ENCODE measurements around the gene RASSF3. TPM values are rescaled to one million over a fixed set of nuclear protein-coding genes. Genes with fewer than 3 reads are reported as not detected.

Gene RASSF3
- total and polyA plus RNA-seq, 2 donors from 2014 or later = 8.2 to 35.6 TPM

GRCh38 chr12:64699504-64700115 lies 89.3 kb downstream of the RASSF3 start:
- Histone ChIP-seq H3K27ac (ENCODE audit: low read depth in 2 of 2, low read length in 2 of 2) (no peak overlapping the region), H3K4me3 (ENCODE audit: low read length in 3 of 3) (no peak overlapping the region), H3K27me3 (ENCODE audit: control insufficient read depth, insufficient read depth, low read length) (no peaks in the 10 kb centered on the region), H3K9me3 (ENCODE audit: control insufficient read depth in 2 of 3, insufficient read depth in 1 of 3, low read length in 3 of 3) (no peaks in the 10 kb centered on the region), H3K4me1 (ENCODE audit: control insufficient read depth in 2 of 3, insufficient read depth in 2 of 3, low read depth in 1 of 3, low read length in 3 of 3) (no peaks in the 10 kb centered on the region), H3K36me3 (ENCODE audit: control insufficient read depth in 2 of 3, insufficient read depth in 3 of 3, low read length in 3 of 3) (no peaks in the 10 kb centered on the region), H3K9ac (ENCODE audit: low read length in 3 of 3) (no peak overlapping the region)
- TF ChIP-seq, protein P1, sequence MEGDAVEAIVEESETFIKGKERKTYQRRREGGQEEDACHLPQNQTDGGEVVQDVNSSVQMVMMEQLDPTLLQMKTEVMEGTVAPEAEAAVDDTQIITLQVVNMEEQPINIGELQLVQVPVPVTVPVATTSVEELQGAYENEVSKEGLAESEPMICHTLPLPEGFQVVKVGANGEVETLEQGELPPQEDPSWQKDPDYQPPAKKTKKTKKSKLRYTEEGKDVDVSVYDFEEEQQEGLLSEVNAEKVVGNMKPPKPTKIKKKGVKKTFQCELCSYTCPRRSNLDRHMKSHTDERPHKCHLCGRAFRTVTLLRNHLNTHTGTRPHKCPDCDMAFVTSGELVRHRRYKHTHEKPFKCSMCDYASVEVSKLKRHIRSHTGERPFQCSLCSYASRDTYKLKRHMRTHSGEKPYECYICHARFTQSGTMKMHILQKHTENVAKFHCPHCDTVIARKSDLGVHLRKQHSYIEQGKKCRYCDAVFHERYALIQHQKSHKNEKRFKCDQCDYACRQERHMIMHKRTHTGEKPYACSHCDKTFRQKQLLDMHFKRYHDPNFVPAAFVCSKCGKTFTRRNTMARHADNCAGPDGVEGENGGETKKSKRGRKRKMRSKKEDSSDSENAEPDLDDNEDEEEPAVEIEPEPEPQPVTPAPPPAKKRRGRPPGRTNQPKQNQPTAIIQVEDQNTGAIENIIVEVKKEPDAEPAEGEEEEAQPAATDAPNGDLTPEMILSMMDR (IDR thresholded peaks at IDR 0.05; ENCODE audit: borderline replicate concordance, extremely low read depth, insufficient read depth) = no peak
- FAIRE-seq (no peak), DNase-seq (no peak)
- intact Hi-C loops (cut with DNase I) = loop anchor here (5.0 kb wide), 1 partner anchor 152 kb away; no protein-coding TSS in a partner anchor

DNA sequence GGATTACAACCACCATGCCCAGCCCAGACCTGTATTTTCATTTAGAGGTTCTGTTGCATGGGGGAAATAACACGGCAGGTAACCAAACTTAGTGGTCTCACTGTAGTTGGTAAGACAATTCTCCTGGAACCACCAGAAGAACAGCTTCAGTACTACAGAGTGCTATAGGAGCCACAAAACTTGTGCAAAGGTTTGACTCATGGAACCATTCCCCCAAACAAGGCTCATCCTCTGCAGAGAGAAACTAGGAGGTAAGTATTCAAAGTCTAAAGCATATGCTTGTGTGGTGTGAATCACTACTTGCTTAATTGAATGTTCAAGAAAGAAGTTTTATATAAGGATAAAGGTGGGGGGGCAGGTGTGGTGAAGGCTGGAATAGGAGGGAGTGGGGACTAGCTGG lies 90.2 kb downstream of the RASSF3 start:
- Histone ChIP-seq H3K27ac (ENCODE audit: low read depth in 2 of 2, low read length in 2 of 2) (no peak overlapping the region), H3K9me3 (ENCODE audit: control insufficient read depth in 2 of 3, insufficient read depth in 1 of 3, low read length in 3 of 3) (no peaks in the 10 kb centered on the region), H3K27me3 (ENCODE audit: control insufficient read depth, insufficient read depth, low read length) (no peaks in the 10 kb centered on the region), H3K36me3 (ENCODE audit: control insufficient read depth in 2 of 3, insufficient read depth in 3 of 3, low read length in 3 of 3) (no peaks in the 10 kb centered on the region), H3K9ac (ENCODE audit: low read length in 3 of 3) (no peak overlapping the region), H3K4me1 (ENCODE audit: control insufficient read depth in 2 of 3, insufficient read depth in 2 of 3, low read depth in 1 of 3, low read length in 3 of 3) (no peaks in the 10 kb centered on the region), H3K4me3 (ENCODE audit: low read length in 3 of 3) (no peak overlapping the region)
- intact Hi-C loops (cut with DNase I) = no loop called here
- FAIRE-seq (no peak), DNase-seq (no peak)
- TF ChIP-seq, protein P1 (IDR thresholded peaks at IDR 0.05; ENCODE audit: borderline replicate concordance, extremely low read depth, insufficient read depth) = no peak

- H3K4me3 ChIP-seq (ENCODE audit: low read length in 3 of 3) = no peak overlapping the region
- no peak overlapping the region for H3K9ac ChIP-seq (ENCODE audit: low read length in 3 of 3)
- no peaks in the 10 kb centered on the region for H3K9me3 ChIP-seq (ENCODE audit: control insufficient read depth in 2 of 3, insufficient read depth in 1 of 3, low read length in 3 of 3)
- no peak overlapping the region for H3K27ac ChIP-seq (ENCODE audit: low read depth in 2 of 2, low read length in 2 of 2)
- H3K27me3 ChIP-seq (ENCODE audit: control insufficient read depth, insufficient read depth, low read length) = no peaks in the 10 kb centered on the region
- DNase-seq (no peak), FAIRE-seq (no peak)
- no peaks in the 10 kb centered on the region for H3K4me1 ChIP-seq (ENCODE audit: control insufficient read depth in 2 of 3, insufficient read depth in 2 of 3, low read depth in 1 of 3, low read length in 3 of 3)
- TF ChIP-seq, protein P1 (IDR thresholded peaks at IDR 0.05; ENCODE audit: borderline replicate concordance, extremely low read depth, insufficient read depth) = no peak
- no peaks in the 10 kb centered on the region for H3K36me3 ChIP-seq (ENCODE audit: control insufficient read depth in 2 of 3, insufficient read depth in 3 of 3, low read length in 3 of 3)
- intact Hi-C loops (cut with DNase I) = no loop called here
These were observed 91.0 kb downstream of the RASSF3 start for GRCh38 chr12:64701283-64701682.

GRCh38 chr12:64706306-64706705 lies 96.0 kb downstream of the RASSF3 start:
- Histone ChIP-seq H3K9ac (ENCODE audit: low read length in 3 of 3) (no peak overlapping the region), H3K9me3 (ENCODE audit: control insufficient read depth in 2 of 3, insufficient read depth in 1 of 3, low read length in 3 of 3) (no peaks in the 10 kb centered on the region), H3K4me3 (ENCODE audit: low read length in 3 of 3) (no peak overlapping the region), H3K4me1 (ENCODE audit: control insufficient read depth in 2 of 3, insufficient read depth in 2 of 3, low read depth in 1 of 3, low read length in 3 of 3) (no peaks in the 10 kb centered on the region), H3K27me3 (ENCODE audit: control insufficient read depth, insufficient read depth, low read length) (no peaks in the 10 kb centered on the region), H3K27ac (ENCODE audit: low read depth in 2 of 2, low read length in 2 of 2) (no peak overlapping the region), H3K36me3 (ENCODE audit: control insufficient read depth in 2 of 3, insufficient read depth in 3 of 3, low read length in 3 of 3) (no peaks in the 10 kb centered on the region)
- FAIRE-seq (no peak), DNase-seq (no peak)
- intact Hi-C loops (cut with DNase I) = no loop called here
- TF ChIP-seq, protein P1 (IDR thresholded peaks at IDR 0.05; ENCODE audit: borderline replicate concordance, extremely low read depth, insufficient read depth) = no peak
